Heart left ventricle (tissue), 13 donors: ENCODE results near the gene VPS13C.

Experiments
- POLR2A ChIP-seq, 2 donors: fragments of 450-650 bp; IDR thresholded peaks; one replicate each; pipeline ENCODE4 v1.6.1; 2017; ENCODE audit warnings: antibody characterized with exemption in 2 of 2, mild to moderate bottlenecking in 2 of 2, moderate library complexity in 2 of 2
- TF ChIP-seq, protein P1 (sequence below), 12 donors: fragments of 200-600 bp; sonication (generic) in 4 of 12; IDR thresholded peaks; one replicate each; pipeline versions ENCODE4 v1.5.0 to v1.8.0; 2018 to 2022; ENCODE audit warnings: antibody characterized with exemption in 12 of 12, mild to moderate bottlenecking in 5 of 12
- donor health status: ischemic (EF 13 %, LVEDD 7.1; RV severe dilation, severe dysfunction).
- donor health status: DM: no; HTN: yes; CAD: no.
- donor health status: DM: no; HTN: no; CAD: no.
- donor health status: ischemic (EF 25% LVEDD 6.9; RV normal size, moderate dysfunction).
- donor health status: ischemic (EF 25% LVEDD 5.7; RV mildly dilated, moderate dysfunction).
- donor health status: ischemic (EF 35%, LVEDD 5.7; RV mildly dilated, moderate dysfunction).
- donor health status: nonischemic (EF 11% LVEDD 7.7; RV severe dilation, severe dysfunction).
- donor health status: DM: yes; HTN: yes; CAD: no.
- donor health status: PGD.
- donor health status: ischemic (EF 29% LVEDD 5.4; RV normal size, mild dysfunction).
- donor health status: nonischemic (EF 23%, LVEDD 6.1; RV moderate dilation, normal function).

DNA sequence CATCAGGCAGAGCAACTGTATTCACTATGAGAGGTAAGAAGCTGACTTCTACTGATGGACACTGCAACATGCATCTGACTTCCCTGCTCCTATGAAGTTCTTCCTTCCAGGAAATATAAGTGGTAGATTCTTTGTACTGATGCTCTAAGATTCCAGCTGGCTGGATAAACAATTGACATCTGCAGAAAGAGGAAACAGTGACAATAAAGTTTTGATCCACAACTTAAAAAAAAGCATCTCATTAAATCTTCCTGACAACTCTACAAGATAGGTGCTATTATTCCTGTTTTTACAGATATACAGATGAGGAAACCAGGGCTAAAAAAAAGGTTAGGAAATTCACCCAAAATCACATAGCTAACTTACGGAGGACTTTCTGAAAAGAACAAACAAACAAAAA, 142.8 kb downstream of the VPS13C start:
- TF ChIP-seq POLR2A (IDR thresholded peaks at IDR 0.05): no peak
- TF ChIP-seq, protein P1, sequence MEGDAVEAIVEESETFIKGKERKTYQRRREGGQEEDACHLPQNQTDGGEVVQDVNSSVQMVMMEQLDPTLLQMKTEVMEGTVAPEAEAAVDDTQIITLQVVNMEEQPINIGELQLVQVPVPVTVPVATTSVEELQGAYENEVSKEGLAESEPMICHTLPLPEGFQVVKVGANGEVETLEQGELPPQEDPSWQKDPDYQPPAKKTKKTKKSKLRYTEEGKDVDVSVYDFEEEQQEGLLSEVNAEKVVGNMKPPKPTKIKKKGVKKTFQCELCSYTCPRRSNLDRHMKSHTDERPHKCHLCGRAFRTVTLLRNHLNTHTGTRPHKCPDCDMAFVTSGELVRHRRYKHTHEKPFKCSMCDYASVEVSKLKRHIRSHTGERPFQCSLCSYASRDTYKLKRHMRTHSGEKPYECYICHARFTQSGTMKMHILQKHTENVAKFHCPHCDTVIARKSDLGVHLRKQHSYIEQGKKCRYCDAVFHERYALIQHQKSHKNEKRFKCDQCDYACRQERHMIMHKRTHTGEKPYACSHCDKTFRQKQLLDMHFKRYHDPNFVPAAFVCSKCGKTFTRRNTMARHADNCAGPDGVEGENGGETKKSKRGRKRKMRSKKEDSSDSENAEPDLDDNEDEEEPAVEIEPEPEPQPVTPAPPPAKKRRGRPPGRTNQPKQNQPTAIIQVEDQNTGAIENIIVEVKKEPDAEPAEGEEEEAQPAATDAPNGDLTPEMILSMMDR (IDR thresholded peaks at IDR 0.05): no peak
